GM19023 (cell line): ENCODE measurements around the gene ATP7B.

ENCODE experiments used
- ATAC-seq: cut with Tn5 transposase; IDR thresholded peaks from one replicate; pipeline ENCODE4 v1.9.1; 2021; ENCODE audit warnings: mild to moderate bottlenecking, moderate library complexity; ENCODE audit not compliant: unreplicated experiment

The ATP7B gene

DNA sequence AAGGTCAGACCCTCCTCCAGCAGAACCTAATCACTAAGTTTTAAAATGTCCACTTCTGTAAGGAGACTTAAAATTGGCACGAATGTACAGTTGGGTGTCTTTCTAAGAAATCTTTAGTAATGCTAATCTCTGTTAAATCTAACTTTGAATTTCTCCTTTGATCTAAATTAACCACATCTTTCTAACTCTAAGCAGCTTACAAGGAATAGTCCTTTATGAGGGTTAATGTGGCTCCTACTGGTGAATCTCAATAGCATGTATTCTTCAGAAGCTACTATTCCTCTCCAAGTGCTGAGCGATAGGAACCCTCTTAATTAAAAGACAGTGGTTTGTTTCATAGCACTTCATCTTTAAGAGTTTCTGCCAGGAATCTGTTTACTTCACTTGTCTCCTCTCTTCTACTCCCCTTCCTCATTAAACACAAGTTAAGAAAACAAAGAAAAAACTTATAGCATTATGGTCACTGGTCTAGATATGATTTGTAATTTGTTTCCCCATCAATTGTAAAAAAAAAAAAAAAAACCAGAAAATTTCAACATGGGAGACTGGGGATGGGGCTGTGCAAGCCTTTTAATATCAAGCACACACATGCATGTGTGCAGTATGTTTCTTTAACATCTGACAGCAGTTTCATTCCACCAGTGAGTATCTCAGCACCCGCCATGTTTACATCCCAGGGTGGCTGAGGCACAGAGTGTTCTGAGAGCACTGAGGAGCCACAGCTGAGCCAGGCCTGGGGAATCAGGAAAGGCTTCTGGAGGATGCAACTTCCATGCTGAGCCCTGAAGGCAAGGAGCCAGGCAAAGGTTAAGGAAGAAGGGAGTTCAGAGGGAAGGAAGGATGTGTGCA, 57.7 kb downstream of the ATP7B start:
- ATAC-seq = no peak

DNA sequence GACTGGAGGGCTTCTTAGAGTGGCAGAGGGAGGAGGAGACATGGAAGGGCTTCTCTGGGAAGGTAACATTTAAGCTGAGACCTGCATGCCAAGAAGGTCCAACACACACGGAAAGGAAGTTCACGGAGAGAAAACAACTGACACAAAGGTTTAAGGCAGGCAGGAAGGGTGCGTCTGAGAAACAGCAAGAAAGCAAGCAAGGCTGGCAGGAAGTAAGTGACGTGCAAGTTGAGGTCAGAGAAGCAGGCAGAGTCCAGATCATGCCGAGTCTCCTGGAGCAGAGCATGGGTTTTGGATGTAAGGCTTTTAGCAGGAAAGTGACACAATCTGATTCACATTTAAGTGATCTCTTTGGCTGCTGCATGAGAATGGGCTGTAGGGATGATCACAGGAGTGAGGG, 60.5 kb downstream of the ATP7B start:
- no peak for ATAC-seq

DNA sequence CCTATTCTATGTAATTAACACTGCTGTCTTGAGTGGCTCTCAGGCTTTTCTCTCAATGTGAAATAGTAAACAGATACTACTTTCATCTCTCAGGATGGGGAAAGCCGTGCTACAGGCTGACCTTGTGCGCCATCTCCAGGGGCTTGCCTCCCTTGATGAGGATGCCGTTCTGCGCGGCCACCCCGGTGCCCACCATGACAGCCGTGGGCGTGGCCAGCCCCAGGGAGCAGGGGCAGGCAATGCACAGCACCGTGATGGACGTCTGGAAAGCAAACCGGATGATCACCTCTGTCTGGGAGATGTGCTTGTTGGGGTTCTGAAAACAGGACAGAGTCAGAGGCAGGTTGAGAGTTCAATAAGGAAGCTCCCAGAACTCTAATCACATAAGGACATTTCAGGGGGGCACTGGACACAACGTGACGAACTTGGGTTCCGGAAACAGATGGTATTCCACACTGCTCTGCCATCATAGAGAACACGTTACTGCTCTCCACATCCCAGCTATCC, 65.0 kb downstream of the ATP7B start:
- ATAC-seq = no peak

DNA sequence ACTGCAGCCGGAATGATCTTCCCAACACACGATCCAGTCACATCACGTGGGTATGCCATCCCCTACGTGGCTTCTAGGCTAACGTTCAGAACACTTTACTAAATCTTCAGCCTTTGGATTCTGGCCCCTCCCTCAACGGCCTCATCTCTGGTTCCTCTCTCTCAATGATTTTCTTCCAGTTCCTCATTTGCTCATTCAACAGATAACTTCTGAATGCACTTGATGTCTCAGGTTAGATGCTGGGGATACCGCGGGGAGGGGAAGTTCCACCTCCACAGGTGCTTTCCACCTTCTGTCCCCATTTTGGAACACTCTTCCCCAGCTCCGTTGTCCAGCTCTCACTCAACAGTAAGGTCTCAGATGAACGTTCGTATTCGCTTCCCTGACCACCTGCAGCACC, 66.1 kb downstream of the ATP7B start:
- ATAC-seq = peak; percentile 54

DNA sequence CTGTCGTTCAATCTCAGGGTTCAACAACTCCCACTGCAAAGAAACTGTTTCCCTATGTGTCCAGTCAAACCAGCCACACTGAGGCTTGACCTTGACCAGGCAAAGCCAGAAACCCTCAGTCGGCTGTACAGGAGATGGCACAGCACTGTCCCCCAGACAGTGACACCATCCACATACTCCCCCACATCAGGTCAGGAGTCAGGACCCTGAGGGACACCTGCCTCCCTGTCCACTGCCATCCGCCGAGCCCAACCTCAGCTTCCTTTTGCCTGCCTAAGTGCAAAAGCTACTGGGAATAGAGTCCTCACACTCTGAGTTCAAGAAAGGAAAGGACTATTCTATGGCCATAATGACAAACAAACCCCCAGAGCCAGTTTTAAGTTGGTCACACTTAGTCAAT, 66.8 kb downstream of the ATP7B start:
- ATAC-seq = no peak

DNA sequence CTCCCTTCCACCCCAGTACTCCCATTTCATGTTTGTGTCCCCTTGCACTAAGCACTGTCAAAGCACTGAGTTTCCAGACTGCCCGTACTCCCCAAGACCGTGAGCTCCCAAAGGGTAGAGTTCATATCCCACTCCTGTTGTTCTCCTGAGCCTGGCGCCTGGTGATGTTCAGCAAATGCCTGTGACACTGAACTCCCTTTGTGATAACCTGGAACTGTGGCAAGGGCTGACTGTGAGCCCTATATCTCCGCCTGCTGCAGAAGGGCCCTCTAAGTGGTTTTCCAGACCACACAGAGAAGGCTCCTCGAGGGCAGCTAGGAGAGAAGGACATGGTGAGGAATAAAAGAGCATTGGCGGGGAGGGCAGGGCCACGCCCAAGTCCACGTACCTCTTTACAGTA, 67.5 kb downstream of the ATP7B start:
- ATAC-seq = no peak

DNA sequence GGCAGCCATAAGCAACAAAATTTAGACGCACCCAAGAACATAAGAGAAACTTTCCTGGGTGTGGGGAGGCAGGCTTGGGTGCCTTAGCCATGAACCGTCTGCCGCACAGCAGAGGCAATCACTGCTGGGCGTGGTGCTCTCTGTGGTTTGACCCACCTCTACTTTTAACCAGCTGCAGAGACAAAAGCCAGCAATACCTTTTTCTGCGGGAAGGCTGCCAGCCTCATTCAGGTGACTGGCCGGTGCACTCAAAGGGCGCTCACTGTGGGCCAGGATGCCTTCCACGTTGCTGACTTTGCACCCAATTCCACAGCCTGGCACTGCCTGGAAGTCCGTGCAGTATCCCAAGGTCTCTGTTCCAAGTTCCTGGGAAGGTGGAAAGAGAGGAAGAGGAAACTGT, 69.1 kb downstream of the ATP7B start:
- no peak for ATAC-seq

DNA sequence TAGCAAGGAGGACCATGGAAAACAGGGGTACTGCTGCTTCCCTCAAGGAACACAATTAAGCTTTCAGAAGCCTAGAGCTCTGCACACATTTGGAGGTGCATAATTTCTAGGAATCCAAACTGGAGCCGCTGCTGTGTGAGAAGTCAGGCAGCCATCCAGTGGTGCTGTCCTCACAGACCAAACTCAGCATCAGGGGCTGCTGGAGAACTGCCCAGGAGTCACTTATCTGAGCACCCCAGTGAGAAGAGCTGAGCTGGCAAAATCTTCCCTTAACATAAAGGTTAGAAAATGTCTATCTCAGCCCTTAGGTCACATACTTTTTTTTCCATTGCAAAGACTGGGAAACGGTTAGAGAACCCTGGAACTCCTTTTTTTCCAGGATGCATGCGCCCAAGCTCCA, 72.8 kb downstream of the ATP7B start:
- ATAC-seq = no peak

DNA sequence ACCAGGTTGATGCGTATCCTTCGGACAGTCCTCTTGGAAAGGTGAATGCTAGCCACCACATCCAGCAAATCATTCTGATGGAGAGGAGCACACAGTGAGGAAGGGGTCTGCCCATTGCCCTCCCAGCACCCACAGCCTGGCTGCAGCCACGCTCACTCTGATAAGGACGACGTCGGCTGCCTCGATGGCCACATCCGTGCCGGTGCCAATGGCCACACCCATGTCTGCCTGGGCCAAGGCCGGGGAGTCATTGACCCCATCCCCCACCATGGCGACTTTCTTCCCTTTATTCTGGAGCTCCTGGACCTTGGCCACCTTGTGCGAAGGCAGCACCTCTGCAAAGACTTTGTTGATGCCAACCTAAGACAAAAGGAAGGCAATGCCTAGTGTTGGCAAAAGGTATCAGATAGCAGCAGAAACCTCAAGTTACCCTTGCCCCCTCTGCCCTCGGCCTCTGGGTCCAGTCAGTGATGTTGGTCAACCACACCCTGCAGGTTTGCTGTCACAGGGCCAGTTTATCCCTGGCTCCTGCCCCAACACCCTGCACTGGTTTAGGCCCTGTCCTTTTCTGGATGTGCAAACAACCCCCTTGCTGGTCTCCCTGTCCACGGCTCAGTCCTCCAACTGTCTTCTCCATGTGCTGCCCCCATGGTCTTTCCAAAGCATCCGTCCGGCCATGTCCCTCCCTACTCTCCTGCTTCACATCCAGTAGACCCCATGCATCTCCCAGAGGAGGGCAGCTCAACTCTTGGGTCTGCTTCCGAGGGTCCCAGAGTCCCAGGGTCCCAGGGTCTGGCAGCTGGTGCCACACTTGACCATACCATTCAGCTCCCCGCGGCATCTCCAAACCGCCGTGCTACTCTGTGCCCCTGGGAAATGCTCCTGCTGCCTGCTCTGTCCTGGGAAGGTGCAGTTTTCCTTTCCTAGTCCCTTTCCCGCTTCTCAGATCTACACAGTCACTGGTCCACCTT, 73.6 kb downstream of the ATP7B start:
- no peak for ATAC-seq

DNA sequence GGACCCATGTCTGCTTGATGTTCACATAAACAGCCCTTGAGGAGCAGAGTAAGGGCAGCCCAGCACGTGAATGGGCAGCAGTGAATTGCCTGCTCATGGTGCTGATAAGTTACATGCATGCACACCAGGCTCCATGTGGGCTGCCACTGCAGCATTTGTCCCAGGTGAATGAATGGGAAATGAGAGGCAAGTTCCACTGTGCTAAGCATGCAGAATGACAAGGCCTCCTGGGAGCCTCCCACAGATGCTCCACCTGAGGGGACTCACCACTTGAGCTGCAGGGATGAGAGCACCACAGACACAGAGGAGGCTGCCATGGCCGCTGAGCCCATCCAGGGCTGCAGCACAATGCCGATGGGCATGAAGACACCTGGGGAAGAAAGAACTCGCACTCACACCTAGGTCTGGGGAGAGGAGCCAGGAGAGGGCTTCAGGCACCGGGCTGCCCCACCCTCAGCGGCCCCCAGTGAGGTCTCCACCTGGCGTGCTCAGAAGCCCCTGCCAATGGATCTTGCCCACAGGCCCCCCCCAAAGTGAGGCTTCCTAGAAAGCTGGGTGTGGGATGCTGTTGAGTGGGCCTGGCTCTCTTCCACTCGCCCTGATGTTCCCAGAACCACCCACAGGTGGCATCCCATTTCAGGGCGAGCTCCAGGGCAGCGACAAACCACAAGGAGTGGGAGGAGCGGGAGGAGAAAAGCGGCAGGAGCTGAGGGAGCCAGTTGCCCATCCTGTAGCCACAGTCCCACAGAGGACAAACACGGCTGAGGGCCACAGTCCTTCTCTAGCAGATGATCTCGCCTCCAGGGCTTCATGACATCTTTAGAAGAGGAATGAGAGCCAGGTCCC, 75.7 kb downstream of the ATP7B start:
- ATAC-seq = no peak

DNA sequence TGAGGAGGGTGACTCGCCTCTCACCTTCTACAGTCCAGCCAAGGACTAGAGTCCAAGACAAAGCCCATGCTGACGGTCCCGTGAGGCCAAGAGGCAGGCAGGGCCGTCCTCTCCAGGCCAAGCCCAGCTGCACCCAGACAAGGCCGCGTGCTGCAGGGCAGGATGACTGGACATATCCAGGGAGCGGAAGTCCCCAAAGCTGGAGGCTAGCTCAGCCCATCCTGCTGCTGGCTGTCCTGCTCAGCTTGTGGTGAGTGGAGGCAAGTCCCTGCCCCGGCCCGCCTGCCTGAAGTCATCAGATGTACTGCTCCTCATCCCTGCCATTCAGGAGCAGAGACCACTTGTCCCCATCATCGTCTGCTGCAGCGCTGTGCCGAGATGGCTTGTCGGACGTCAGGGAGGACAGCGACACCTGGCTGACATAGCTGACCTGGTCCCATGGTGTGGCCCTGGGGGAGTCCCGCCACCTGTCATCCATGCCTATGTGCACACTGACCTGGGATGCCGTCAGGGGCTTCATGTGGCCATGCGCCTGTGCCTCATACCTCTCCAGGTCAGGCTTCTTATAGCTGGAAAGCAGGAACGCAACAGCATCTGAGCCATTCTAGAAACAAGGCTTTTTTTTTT, 76.7 kb downstream of the ATP7B start:
- ATAC-seq = no peak

DNA sequence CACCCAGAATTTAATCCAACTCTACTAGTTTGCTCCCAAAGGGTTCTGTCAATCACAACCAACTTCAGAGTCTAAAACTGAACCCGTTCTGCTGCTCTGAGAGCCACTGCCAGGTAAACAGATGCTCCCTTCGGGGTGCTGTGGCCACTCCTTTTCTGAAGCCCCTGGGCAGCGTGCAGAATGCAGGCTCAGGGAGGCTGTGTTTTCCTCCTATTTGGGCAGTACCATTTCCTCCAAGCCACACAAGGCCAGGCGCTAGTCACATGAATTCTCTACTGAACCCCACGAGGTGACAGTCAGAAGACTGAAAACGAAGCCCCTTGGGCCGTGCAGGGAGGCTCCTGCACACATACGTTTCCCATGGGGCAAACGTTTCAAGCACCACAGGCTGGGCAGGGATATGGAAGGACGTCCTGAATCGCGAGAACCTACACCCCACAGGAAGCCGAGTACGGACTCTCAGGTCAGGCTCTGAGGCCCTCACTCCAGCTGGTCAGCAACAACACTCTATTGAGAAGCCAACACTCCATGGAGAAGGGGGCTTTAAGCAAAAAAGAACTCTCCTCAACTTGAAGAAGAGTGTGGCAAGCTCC, 77.7 kb downstream of the ATP7B start:
- ATAC-seq = no peak

DNA sequence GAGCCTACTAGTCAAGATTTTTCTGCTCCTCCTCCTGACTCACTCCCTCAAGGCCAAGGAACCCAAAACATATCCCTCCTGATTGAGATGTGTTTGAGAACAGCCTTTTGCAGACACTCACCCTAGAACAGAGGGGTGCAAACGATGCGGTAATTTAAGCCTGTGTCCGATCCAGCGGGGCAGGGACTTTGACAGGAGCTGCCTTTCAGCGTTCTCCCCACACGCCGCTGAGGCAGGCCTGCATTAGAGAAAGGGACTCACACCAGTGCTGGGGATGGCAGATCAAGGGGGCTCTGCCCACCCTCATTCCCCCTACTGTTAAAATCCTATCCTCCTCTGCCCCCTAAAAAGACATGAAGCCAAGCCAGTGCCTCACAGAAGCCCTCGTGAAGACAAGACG, 79.0 kb downstream of the ATP7B start:
- no peak for ATAC-seq

DNA sequence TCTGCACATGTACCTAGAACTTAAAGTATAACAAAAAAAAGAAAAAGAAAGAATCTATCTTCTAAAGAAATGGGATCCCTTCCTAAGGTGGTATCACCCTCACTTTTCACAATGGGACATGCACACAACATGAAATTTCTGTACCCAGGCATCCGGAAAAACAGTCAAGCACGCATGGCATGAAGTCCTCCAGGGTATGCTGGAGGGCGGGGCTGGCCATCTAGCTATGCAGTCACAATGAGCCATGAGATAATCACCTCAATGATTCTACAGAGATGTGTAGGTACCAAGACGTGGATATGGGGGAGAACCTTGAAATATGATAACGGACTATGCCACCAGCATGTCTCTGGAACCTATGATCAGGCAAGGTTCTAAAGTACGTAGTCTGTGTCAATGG, 79.6 kb downstream of the ATP7B start:
- no peak for ATAC-seq

DNA sequence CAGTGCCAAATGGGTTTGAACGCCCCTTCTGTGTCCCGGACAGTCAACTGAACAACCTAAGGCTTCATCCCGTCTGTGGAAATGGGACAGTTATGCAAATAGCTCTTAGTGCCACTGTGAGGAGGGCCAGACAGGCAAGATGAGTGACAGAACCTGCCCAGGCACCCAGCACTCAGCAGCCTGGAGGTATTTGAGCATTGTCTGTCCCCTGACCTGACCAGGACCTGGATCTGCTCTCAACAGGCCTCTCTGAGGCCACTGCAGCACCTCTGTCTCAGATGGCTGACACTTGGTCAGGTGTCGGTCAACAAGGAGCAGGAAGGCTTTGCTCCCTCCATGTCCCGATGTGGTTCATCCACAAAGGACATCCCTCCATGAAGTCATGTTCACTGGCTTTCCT, 81.6 kb downstream of the ATP7B start:
- ATAC-seq = no peak

DNA sequence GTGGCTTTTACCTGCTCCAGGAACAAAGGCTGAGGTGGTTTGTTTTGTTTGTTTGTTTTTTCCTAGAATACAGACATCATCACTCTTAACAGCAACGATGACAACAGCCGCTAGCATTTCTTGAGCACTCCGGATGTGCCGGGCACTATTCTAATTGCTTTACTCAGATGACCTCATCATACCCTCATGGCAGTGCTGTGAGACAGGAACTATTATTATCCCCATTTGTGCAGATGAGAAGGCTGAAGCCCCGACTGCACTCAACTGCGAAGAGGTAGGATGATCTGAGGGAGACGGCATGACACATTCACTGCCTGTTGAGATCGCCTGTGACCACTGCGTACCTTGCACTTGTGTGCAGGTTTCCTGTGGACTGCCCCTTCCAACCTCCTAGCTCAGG, 83.0 kb downstream of the ATP7B start:
- no peak for ATAC-seq

DNA sequence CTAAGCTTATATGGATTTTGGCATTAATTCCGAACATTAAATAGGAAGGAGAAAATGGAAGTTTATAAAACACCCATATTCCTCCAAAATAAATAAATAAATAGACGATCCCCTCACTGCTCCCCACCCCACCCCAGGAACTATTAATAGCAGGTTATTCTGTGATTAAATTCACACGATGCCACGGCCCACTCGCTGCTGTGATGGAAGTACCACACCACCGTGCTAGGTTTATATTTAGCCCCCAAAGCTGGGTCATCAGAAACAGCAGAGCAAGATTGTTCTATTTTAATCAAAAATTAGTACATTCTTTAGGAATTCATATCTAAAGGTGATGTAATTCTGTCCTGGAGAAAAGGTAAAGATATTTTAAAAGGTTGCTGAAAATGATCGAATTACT, 84.1 kb downstream of the ATP7B start:
- no peak for ATAC-seq

DNA sequence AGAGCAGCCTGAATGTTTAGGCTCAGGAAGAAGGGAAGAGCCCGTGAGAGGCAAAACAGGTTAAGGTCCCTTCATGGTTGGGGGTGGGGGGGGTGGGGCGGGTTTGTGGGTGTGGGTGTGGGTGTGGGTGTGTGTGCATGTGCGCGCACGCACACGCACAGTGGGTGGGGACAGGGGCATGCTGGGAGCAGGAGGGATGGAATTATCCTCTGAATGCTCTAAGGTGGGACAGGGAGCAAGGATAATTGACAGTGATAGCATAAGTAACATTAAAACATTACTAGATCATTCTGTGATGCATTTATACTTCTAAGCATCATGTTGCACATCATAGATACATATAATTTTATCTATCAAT, 84.7 kb downstream of the ATP7B start:
- ATAC-seq = no peak

DNA sequence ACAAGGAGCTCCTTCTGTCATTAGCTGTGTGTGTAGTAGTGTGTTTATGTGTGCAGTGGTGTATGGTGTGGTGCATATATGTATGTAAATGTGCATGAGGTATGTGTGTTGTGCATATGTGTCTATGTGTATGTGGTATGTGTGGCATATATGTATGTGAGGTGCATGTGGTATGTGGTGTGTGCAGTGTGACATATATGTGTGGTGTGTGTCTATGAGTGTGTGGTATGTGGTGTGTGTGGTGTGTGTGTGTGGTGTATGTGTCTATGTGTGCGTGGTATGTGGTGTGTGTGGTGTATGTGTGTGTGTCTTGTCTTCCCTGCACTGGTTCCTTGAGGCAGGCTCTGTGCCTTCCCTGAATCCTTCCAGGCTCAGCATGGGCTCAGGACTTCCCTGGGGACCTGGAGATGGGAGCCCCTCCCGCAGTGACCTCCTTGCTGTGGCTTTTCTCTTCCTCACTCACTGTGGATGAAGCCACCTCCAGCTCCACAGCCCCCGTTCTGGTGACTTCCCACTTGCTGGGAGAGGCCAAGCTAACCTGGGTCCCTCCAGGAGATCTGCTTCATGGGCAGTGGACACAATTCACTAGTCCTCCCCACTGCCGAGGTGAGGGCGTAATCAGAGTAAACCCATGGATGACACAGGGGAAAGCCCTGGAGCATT, 85.3 kb downstream of the ATP7B start:
- ATAC-seq = no peak
